ENCODE measurements around the gene CSNK1G1. TPM values are rescaled to one million over a fixed set of nuclear protein-coding genes. Genes with fewer than 3 reads are reported as not detected.

Gene CSNK1G1
- total RNA-seq, 1 experiment from 2014 or later, result 23.9 TPM

DNA sequence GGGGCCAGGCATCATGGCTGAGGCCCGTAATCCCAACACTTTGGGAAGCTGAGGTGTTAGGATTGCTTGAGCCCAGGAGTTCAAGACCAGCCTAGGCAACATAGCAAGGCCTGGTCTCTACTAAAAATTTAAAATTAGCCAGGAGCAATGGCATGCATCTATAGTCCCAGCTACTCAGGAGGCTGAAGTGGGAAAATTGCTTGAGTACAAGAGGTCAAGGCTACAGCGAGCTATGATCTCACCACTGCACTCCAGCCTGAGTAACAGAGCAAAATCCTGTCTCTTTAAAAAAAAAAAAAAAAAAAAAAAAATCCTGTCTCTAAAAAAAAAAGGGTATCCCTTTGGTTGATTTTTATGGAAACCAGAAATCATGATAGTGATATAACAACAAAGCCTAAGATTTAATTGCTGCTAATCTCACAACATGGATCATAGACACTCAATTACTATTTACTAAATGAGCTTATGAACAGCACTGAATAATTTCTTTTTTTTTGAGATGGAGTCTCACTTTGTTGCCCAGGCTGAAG, 13.2 kb upstream of the CSNK1G1 start:
- no peaks in the 10 kb centered on the region for H3K4me1 Mint-ChIP-seq (ENCODE audit: low read depth, unreplicated experiment)
- no peak overlapping the region for H3K27ac Mint-ChIP-seq (ENCODE audit: unreplicated experiment)
- intact Hi-C loops (cut with micrococcal nuclease; ENCODE audit: unreplicated experiment), result no loop called here
- peaks cover 11% of the 10 kb centered on the region for H3K36me3 Mint-ChIP-seq (ENCODE audit: insufficient read depth, unreplicated experiment)
- H3K9me3 Mint-ChIP-seq (ENCODE audit: low read depth, unreplicated experiment), result no peaks in the 10 kb centered on the region
- TF ChIP-seq, protein P1, sequence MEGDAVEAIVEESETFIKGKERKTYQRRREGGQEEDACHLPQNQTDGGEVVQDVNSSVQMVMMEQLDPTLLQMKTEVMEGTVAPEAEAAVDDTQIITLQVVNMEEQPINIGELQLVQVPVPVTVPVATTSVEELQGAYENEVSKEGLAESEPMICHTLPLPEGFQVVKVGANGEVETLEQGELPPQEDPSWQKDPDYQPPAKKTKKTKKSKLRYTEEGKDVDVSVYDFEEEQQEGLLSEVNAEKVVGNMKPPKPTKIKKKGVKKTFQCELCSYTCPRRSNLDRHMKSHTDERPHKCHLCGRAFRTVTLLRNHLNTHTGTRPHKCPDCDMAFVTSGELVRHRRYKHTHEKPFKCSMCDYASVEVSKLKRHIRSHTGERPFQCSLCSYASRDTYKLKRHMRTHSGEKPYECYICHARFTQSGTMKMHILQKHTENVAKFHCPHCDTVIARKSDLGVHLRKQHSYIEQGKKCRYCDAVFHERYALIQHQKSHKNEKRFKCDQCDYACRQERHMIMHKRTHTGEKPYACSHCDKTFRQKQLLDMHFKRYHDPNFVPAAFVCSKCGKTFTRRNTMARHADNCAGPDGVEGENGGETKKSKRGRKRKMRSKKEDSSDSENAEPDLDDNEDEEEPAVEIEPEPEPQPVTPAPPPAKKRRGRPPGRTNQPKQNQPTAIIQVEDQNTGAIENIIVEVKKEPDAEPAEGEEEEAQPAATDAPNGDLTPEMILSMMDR (IDR thresholded peaks at IDR 0.05; ENCODE audit: unreplicated experiment), result no peak
- H3K27me3 Mint-ChIP-seq (ENCODE audit: unreplicated experiment), result no peaks in the 10 kb centered on the region
- no TSS peak for BruUV-seq (replicated peaks)
- no peak for DNase-seq
- no peak overlapping the region for H3K4me3 Mint-ChIP-seq (ENCODE audit: low read depth, unreplicated experiment)
- CTCF ChIA-PET, result interaction anchor here (0.7 kb wide), 3 partner anchors 131 to 633 kb away, joined by 3 to 9 read pairs (median 4); no protein-coding TSS in a partner anchor

DNA sequence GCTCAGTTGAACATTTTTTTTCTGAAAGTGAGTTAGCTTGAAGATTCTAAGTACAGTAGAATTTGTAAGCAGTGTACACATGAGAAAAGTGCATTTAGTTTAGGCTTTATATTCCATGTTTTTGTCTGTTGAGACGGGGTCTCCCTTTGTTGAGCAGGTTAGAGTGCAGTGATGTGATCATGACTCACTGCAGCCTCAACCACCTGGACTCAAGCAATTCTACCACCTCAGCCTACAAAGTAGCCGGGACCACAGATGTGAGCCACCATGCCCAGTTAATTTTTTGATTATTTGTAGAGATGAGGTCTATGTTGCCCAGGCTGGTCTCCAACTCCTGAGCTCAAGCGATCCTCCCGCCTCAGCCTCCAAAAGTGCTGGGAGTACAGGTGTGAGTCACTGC, 5.3 kb upstream of the CSNK1G1 start:
- CTCF ChIA-PET, result interaction anchor here (0.5 kb wide), 1 partner anchor 125 kb away, joined by 3 read pairs; no protein-coding TSS in a partner anchor
- Mint-ChIP-seq H3K36me3 (ENCODE audit: insufficient read depth, unreplicated experiment) (peaks cover 16% of the 10 kb centered on the region), H3K4me1 (ENCODE audit: low read depth, unreplicated experiment) (peaks cover 9% of the 10 kb centered on the region), H3K9me3 (ENCODE audit: low read depth, unreplicated experiment) (no peaks in the 10 kb centered on the region), H3K27me3 (ENCODE audit: unreplicated experiment) (no peaks in the 10 kb centered on the region), H3K4me3 (ENCODE audit: low read depth, unreplicated experiment) (no peak overlapping the region), H3K27ac (ENCODE audit: unreplicated experiment) (no peak overlapping the region)
- no TSS peak for BruUV-seq (replicated peaks)
- TF ChIP-seq, protein P1 (IDR thresholded peaks at IDR 0.05; ENCODE audit: unreplicated experiment), result no peak
- DNase-seq, result no peak
- intact Hi-C loops (cut with micrococcal nuclease; ENCODE audit: unreplicated experiment), result no loop called here

DNA sequence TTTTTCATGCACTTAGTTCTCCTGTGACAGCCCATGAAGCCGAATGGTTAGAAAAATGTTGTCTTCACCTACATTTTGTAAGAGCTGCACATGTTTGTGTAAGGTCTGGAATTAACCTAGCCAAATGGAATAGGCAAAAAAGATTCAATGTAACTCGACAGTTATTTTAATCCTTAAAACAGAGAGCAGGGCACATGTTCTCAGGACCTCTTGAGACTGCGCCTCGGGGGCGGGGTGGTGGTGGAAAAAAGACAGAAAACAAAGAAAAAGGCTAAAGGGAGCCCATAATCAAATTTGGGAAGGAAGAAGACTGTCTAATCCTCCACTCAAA, 702 bp upstream of the CSNK1G1 start:
- TF ChIP-seq, protein P1 (IDR thresholded peaks at IDR 0.05; ENCODE audit: unreplicated experiment), result no peak
- DNase-seq, result no peak
- intact Hi-C loops (cut with micrococcal nuclease; ENCODE audit: unreplicated experiment), result loop anchor here (1.0 kb wide), 1 partner anchor 147 kb away; no protein-coding TSS in a partner anchor
- H3K4me1 Mint-ChIP-seq (ENCODE audit: low read depth, unreplicated experiment), result peaks cover 16% of the 10 kb centered on the region
- no peaks in the 10 kb centered on the region for H3K9me3 Mint-ChIP-seq (ENCODE audit: low read depth, unreplicated experiment)
- BruUV-seq (replicated peaks), result no TSS peak
- peak overlapping the region; percentile 80 for H3K27ac Mint-ChIP-seq (ENCODE audit: unreplicated experiment)
- peaks cover 21% of the 10 kb centered on the region for H3K36me3 Mint-ChIP-seq (ENCODE audit: insufficient read depth, unreplicated experiment)
- CTCF ChIA-PET, result interaction anchor here (0.9 to 1.5 kb wide), 5 partner anchors 109 to 263 kb away, joined by 3 to 5 read pairs (median 3); partner anchors contain the start of genes CIAO2A and PPIB
- H3K4me3 Mint-ChIP-seq (ENCODE audit: low read depth, unreplicated experiment), result peak overlapping the region; percentile 95
- no peaks in the 10 kb centered on the region for H3K27me3 Mint-ChIP-seq (ENCODE audit: unreplicated experiment)

DNA sequence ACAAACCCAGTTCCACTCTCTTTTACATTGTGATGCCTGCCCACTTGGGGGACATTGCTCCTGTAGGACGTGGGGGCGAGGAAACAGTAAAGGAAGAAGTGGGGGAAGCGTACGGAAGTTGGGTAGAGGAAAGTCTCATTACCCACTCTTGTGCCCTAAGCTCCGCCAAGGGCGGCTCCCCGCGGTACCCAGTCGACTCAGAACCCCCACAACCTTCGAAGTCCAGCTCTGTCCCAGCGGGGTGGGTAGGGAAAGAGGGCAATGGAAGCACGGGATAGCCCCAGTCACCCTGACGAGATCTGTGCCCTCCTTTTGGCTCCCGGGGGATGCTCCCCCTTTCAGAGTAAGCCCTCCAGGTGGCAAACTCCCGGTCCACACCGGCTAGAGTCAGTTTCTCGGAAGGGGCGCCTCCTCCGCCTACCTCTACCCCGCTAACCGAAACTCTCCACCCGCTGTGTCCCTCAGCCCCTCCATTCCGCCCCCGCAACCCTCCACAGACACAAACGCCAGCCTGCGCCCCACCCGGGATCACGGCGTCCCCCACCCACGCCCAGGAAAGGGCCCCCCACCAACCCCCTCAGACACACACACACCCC, 527 bp downstream of the CSNK1G1 start:
- intact Hi-C loops (cut with micrococcal nuclease; ENCODE audit: unreplicated experiment), result no loop called here
- TF ChIP-seq, protein P1 (IDR thresholded peaks at IDR 0.05; ENCODE audit: unreplicated experiment), result no peak
- H3K27ac Mint-ChIP-seq (ENCODE audit: unreplicated experiment), result peak overlapping the region; percentile 80
- no peaks in the 10 kb centered on the region for H3K9me3 Mint-ChIP-seq (ENCODE audit: low read depth, unreplicated experiment)
- no peaks in the 10 kb centered on the region for H3K27me3 Mint-ChIP-seq (ENCODE audit: unreplicated experiment)
- peak overlapping the region; percentile 95 for H3K4me3 Mint-ChIP-seq (ENCODE audit: low read depth, unreplicated experiment)
- DNase-seq, result peak; percentile 43
- CTCF ChIA-PET, result interaction anchor here (0.9 to 1.5 kb wide), 6 partner anchors 107 to 262 kb away, joined by 3 to 5 read pairs (median 3); partner anchors contain the start of genes CIAO2A and PPIB
- TSS peak; percentile 43 for BruUV-seq (replicated peaks)
- peaks cover 21% of the 10 kb centered on the region for H3K36me3 Mint-ChIP-seq (ENCODE audit: insufficient read depth, unreplicated experiment)
- H3K4me1 Mint-ChIP-seq (ENCODE audit: low read depth, unreplicated experiment), result peaks cover 16% of the 10 kb centered on the region
